Gastrocnemius medialis (tissue), 4 donors: ENCODE measurements around the gene TGFBR1. TPM values are rescaled to one million over a fixed set of nuclear protein-coding genes. Genes with fewer than 3 reads are reported as not detected.
A peak's percentile ranks its signal among the peaks of the same experiment; 100 is the strongest.

ENCODE experiments used
- ATAC-seq, 2 donors: fragments of 150-250 bp; one replicate each; pipeline ENCODE4 v1.9.1; 2016
- DNase-seq, 2 donors: peaks; one replicate each; pipeline ENCODE4 v3.0.0-alpha.2; 2019
- H3K27ac ChIP-seq, 4 donors: fragments of 200-600 bp; sonication (generic); 1 replicate in 1 of 4; 2 replicates in 3 of 4; pipeline ENCODE4 v1.5.1; 2016 to 2018; ENCODE audit warnings: mild to moderate bottlenecking in 2 of 4, moderate library complexity in 1 of 4
- H3K27me3 ChIP-seq, 3 donors: fragments of 200-600 bp; sonication (generic) in 2 of 3; 1 replicate in 1 of 3; 2 replicates in 2 of 3; pipeline versions ENCODE4 v1.5.1 to v1.6.0; 2016 to 2019; ENCODE audit warnings: mild to moderate bottlenecking in 1 of 3, moderate library complexity in 1 of 3
- H3K36me3 ChIP-seq, 2 donors: fragments of 200-600 bp; sonication (generic) in 1 of 2; one replicate each; pipeline ENCODE4 v1.5.1; 2017 to 2018
- H3K4me1 ChIP-seq, 2 donors: fragments of 200-600 bp; sonication (generic) in 1 of 2; one replicate each; pipeline ENCODE4 v1.5.1; 2016 to 2017; ENCODE audit warnings: mild to moderate bottlenecking in 2 of 2
- H3K4me3 ChIP-seq, 4 donors: fragments of 200-600 bp; sonication (generic) in 3 of 4; 1 replicate in 1 of 4; 2 replicates in 3 of 4; pipeline ENCODE4 v1.5.1; 2016 to 2019; ENCODE audit warnings: mild to moderate bottlenecking in 2 of 4
- H3K9me3 ChIP-seq, 3 donors: fragments of 200-600 bp; sonication (generic) in 2 of 3; 1 replicate in 1 of 3; 2 replicates in 2 of 3; pipeline ENCODE4 v1.5.1; 2016 to 2019
- POLR2A ChIP-seq, 2 donors: fragments of 450-650 bp; IDR thresholded peaks; one replicate each; pipeline ENCODE4 v1.6.1; 2017; ENCODE audit warnings: antibody characterized with exemption in 2 of 2, mild to moderate bottlenecking in 2 of 2, moderate library complexity in 2 of 2
- in situ Hi-C, 4 donors: fragments of 200-750 bp; cut with MboI; loops; one replicate each; pipeline versions ENCODE4 v1.15.0 to v1.8.0; 2017; ENCODE audit warnings: low sequenced_read_pairs in 4 of 4
- intact Hi-C: fragments of 100-400 bp; cut with DNase I; formaldehyde crosslinking; loops from one replicate; pipeline ENCODE4 v1.15.1; 2023; ENCODE audit warnings: low total_unique reads
- total RNA-seq, 4 donors: library from RNA; depleted of rRNA; stranded (reverse); fragments of >200 nt; gene quantifications; one replicate each; pipeline versions ENCODE4 v1.1.0 to v1.2.3, GENCODE V29; 2016
- TF ChIP-seq, protein P1 (sequence below), 5 experiments: fragments of 450-650 bp in 3 of 5; fragments of 200-600 bp in 2 of 5; sonication (generic) in 2 of 5; IDR thresholded peaks in 4 of 5; conservative IDR thresholded peaks in 1 of 5; 1 replicate in 4 of 5; 2 replicates in 1 of 5; pipeline ENCODE4 v1.5.1; 2016 to 2019; ENCODE audit warnings: antibody characterized with exemption in 5 of 5, mild to moderate bottlenecking in 3 of 5, moderate library complexity in 3 of 5

TGFBR1 gene
- total RNA-seq, 4 donors from 2014 or later: 13.5 to 19.0 (median 14.3) TPM

- no peak for ATAC-seq
- H3K36me3 ChIP-seq: no peaks in the 10 kb centered on the region
- H3K9me3 ChIP-seq: no peaks in the 10 kb centered on the region
- intact Hi-C loops: no loop called here
- H3K4me3 ChIP-seq: no peak overlapping the region
- no peak for DNase-seq
- H3K4me1 ChIP-seq: no peaks in the 10 kb centered on the region
- no peak for TF ChIP-seq POLR2A (IDR thresholded peaks at IDR 0.05)
- TF ChIP-seq, protein P1, sequence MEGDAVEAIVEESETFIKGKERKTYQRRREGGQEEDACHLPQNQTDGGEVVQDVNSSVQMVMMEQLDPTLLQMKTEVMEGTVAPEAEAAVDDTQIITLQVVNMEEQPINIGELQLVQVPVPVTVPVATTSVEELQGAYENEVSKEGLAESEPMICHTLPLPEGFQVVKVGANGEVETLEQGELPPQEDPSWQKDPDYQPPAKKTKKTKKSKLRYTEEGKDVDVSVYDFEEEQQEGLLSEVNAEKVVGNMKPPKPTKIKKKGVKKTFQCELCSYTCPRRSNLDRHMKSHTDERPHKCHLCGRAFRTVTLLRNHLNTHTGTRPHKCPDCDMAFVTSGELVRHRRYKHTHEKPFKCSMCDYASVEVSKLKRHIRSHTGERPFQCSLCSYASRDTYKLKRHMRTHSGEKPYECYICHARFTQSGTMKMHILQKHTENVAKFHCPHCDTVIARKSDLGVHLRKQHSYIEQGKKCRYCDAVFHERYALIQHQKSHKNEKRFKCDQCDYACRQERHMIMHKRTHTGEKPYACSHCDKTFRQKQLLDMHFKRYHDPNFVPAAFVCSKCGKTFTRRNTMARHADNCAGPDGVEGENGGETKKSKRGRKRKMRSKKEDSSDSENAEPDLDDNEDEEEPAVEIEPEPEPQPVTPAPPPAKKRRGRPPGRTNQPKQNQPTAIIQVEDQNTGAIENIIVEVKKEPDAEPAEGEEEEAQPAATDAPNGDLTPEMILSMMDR (IDR thresholded peaks at IDR 0.05 in 4 of 5, conservative IDR thresholded peaks at IDR 0.05 in 1 of 5): no peak
- no peaks in the 10 kb centered on the region for H3K27me3 ChIP-seq
- H3K27ac ChIP-seq: no peak overlapping the region
- in situ Hi-C loops: no loop called here
Observed at GRCh38 chr9:99078717-99079116, 26.2 kb upstream of the TGFBR1 start.

DNA sequence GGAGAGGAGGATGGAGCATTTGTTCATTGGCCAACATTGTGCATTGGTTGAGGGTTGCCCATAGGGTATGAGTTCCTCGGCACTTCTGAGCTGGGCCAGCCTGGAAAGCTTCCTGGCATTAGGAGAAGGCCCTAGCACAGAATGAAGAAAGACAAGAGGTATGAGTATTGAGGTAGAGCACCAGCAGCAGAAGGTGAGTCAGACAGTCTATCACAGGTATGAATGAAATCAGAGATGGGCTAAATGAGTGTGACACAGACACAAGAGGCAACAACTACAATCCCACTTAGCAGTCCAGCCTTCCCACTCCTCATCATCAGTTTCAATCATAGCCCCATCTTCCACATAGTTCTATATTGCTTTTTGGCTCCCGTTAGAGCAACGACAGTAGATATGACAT is 25.4 kb upstream of the TGFBR1 start:
- no peak overlapping the region for H3K4me3 ChIP-seq
- no peak for TF ChIP-seq POLR2A (IDR thresholded peaks at IDR 0.05)
- TF ChIP-seq, protein P1 (IDR thresholded peaks at IDR 0.05 in 4 of 5, conservative IDR thresholded peaks at IDR 0.05 in 1 of 5): no peak
- no peaks in the 10 kb centered on the region for H3K4me1 ChIP-seq
- no peaks in the 10 kb centered on the region for H3K9me3 ChIP-seq
- ATAC-seq: no peak
- intact Hi-C loops (no loop called here), in situ Hi-C loops (no loop called here)
- H3K36me3 ChIP-seq: no peaks in the 10 kb centered on the region
- H3K27ac ChIP-seq: no peak overlapping the region
- DNase-seq: no peak
- no peaks in the 10 kb centered on the region for H3K27me3 ChIP-seq

DNA sequence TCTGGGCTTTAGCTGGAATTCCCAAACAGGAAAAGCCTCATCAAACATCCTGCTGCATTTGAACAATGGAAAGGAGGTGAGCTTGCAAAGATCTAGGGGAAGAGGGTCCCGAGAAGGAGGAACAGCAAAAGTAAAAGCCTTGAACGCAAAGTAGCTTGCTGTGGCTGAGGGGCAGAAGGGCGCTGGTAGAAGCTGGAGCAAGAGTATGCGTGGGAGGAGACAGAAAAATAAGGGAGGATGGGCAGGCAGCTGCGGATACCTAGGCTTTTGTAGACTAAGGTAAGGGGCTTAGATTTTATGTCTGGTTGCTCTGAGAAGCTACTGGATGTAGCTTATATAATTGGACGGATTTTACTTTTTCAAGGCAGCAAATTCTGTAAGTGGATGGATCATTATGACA is 21.9 kb upstream of the TGFBR1 start:
- Histone ChIP-seq H3K27ac (no peak overlapping the region), H3K36me3 (no peaks in the 10 kb centered on the region), H3K4me1 (no peaks in the 10 kb centered on the region), H3K4me3 (no peak overlapping the region), H3K9me3 (no peaks in the 10 kb centered on the region), H3K27me3 (no peaks in the 10 kb centered on the region)
- in situ Hi-C loops: loop anchor here in 1 of 4 donors (10.0 kb wide), 1 partner anchor 58 kb away; no protein-coding TSS in a partner anchor
- intact Hi-C loops: no loop called here
- no peak for DNase-seq
- TF ChIP-seq, protein P1 (IDR thresholded peaks at IDR 0.05 in 4 of 5, conservative IDR thresholded peaks at IDR 0.05 in 1 of 5): no peak
- TF ChIP-seq POLR2A (IDR thresholded peaks at IDR 0.05): no peak
- no peak for ATAC-seq

DNA sequence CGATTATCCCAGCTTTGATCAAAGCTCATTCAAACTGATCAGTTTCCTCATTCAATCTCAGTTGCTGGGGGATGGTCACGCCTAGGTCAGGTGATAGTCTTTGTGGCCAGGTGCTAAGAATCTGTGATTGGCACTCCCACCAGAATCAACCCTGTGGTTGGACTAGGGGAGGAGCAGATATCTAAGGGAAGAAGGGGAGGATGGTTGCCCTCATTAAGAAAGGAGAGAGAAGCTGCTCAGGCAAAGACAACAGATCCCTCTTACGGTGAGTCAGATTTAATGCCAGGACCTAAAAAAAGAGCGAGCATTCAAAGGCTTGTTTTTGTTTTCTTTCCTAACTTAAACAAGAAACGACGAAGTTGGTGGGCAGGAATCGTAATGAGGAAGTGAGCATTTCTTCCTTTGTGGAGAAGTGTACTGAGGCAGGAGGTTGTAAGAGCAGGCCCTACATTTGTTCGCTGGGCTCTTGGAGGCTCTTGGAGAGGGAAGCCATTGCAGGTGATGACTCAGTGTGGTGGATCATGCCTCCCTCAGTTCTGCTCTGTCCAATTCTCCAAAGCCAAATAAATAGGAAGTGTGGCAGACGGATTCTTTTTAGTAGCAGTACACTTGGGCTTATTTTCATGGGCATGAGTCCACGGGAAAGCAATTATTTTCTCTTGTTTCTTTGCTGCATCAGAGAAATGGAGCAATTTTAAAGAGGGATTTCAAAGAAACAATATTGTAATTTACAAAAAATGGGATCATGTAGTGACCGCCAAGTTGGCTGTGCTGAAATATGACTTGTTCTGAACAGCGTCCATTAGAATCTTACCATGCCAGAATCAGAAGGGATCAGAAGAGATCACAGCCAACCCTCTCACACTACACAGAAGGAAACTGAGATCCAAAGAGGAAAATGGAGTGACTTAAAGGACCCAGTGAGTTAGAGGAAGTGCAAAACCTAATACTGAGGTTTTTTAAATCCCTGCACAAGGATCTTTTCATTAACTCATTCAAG is 18.7 kb upstream of the TGFBR1 start:
- peak overlapping the region in 1 of 4 donors; percentile 21 for H3K27ac ChIP-seq
- peak; percentile 60 to 64 for ATAC-seq
- intact Hi-C loops: no loop called here

More for the DNA sequence above, 18.7 kb upstream of the TGFBR1 start:
- Histone ChIP-seq H3K4me1 (no peaks in the 10 kb centered on the region), H3K9me3 (no peaks in the 10 kb centered on the region), H3K36me3 (no peaks in the 10 kb centered on the region), H3K4me3 (no peak overlapping the region), H3K27me3 (no peaks in the 10 kb centered on the region)
- DNase-seq: peak; percentile 4 to 20
- TF ChIP-seq, protein P1 (IDR thresholded peaks at IDR 0.05 in 4 of 5, conservative IDR thresholded peaks at IDR 0.05 in 1 of 5): no peak
- in situ Hi-C loops: loop anchor here in 1 of 4 donors (10.0 kb wide), 1 partner anchor 61 kb away; no protein-coding TSS in a partner anchor
